ENCODE results near the gene CCDC61.

Gene CCDC61

DNA sequence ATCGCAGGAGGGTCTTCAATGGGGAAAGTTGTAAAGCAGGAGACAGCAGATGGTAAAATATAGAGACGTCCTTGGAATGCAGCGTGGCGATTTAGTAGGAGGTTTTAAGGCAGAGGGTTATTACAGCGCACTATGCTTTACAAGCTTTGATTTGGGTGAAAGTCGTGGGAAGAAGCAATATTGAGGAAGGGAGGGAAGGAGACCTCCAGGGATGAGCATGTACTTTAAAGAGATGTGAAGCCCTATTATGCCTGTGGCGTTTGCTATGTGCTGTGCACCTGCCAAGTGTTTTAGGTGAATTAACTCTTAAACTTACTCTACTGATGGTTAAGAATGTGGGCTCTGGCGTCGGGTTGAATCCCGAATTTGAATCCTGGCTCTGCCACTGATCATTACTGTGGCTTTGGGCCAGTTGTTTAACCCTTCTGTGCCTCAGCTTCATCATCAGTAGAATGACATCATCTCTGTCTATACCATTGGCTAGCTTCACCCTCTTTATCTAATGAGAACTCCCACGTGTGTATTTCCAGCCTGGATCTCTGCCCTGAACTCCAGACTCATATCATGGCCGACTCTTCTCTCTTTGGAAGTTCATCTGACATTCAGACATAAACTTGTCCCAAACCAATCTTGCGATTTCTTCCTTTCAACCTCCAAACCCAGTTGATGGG is 583 bp downstream of the CCDC61 start:
- TF ChIP-seq POU2F2 (IDR thresholded peaks at IDR 0.05; ENCODE audit: low read depth, low read length): no peak
- TF ChIP-seq TAF1 (IDR thresholded peaks at IDR 0.05; ENCODE audit: low read depth, low read length): no peak
- no peak; the same call in 1 of the 2 replicates for TF ChIP-seq POLR2A (IDR thresholded peaks at IDR 0.05; ENCODE audit: low read depth, low read length)
- no peak for TF ChIP-seq SPI1 (IDR thresholded peaks at IDR 0.05; ENCODE audit: low read depth, low read length)
- TF ChIP-seq PAX5 (IDR thresholded peaks at IDR 0.05; ENCODE audit: insufficient read depth, low read length, severe bottlenecking): no peak
- no peak for TF ChIP-seq POLR2AphosphoS5 (IDR thresholded peaks at IDR 0.05; ENCODE audit: low read depth, low read length)
- DNase-seq (ENCODE audit: insufficient read length, low spot score) (no peak), FAIRE-seq (peak; percentile 5)

DNA sequence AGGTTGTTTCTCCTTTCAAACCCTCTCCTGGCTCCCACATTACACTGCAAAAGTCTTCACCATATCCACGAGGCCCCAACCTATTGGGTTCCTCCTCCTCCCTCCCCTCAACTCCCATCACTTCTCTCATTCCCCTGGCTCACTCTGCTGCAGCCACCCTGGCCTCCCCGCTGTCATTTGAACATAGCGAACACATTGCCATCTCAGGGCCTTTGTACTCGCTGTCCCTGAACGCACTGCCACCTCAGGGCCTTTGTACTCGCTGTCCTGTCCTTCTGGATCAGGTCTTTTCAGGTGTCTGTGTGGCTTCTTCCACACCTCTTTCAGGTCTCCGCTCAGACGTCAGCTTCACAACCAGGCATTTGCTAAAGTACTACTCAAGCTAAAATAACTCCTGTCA is 1.7 kb downstream of the CCDC61 start:
- FAIRE-seq (no peak), DNase-seq (ENCODE audit: insufficient read length, low spot score) (no peak)
- TF ChIP-seq POLR2A (IDR thresholded peaks at IDR 0.05; ENCODE audit: low read depth, low read length) (no peak), SPI1 (IDR thresholded peaks at IDR 0.05; ENCODE audit: low read depth, low read length) (no peak), PAX5 (IDR thresholded peaks at IDR 0.05; ENCODE audit: insufficient read depth, low read length, severe bottlenecking) (no peak), POU2F2 (IDR thresholded peaks at IDR 0.05; ENCODE audit: low read depth, low read length) (no peak), POLR2AphosphoS5 (IDR thresholded peaks at IDR 0.05; ENCODE audit: low read depth, low read length) (no peak), TAF1 (IDR thresholded peaks at IDR 0.05; ENCODE audit: low read depth, low read length) (no peak)

GRCh38 chr19:45998834-45999233 is 3.6 kb downstream of the CCDC61 start:
- FAIRE-seq: no peak
- no peak for DNase-seq (ENCODE audit: insufficient read length, low spot score)
- TF ChIP-seq POU2F2 (IDR thresholded peaks at IDR 0.05; ENCODE audit: low read depth, low read length) (no peak), POLR2AphosphoS5 (IDR thresholded peaks at IDR 0.05; ENCODE audit: low read depth, low read length) (no peak), POLR2A (IDR thresholded peaks at IDR 0.05; ENCODE audit: low read depth, low read length) (no peak), PAX5 (IDR thresholded peaks at IDR 0.05; ENCODE audit: insufficient read depth, low read length, severe bottlenecking) (no peak), TAF1 (IDR thresholded peaks at IDR 0.05; ENCODE audit: low read depth, low read length) (no peak), SPI1 (IDR thresholded peaks at IDR 0.05; ENCODE audit: low read depth, low read length) (no peak)

GRCh38 chr19:45999653-46000121 is 4.4 kb downstream of the CCDC61 start:
- FAIRE-seq (no peak), DNase-seq (ENCODE audit: insufficient read length, low spot score) (no peak)
- TF ChIP-seq POU2F2 (IDR thresholded peaks at IDR 0.05; ENCODE audit: low read depth, low read length) (no peak), SPI1 (IDR thresholded peaks at IDR 0.05; ENCODE audit: low read depth, low read length) (peak; percentile 71)

DNA sequence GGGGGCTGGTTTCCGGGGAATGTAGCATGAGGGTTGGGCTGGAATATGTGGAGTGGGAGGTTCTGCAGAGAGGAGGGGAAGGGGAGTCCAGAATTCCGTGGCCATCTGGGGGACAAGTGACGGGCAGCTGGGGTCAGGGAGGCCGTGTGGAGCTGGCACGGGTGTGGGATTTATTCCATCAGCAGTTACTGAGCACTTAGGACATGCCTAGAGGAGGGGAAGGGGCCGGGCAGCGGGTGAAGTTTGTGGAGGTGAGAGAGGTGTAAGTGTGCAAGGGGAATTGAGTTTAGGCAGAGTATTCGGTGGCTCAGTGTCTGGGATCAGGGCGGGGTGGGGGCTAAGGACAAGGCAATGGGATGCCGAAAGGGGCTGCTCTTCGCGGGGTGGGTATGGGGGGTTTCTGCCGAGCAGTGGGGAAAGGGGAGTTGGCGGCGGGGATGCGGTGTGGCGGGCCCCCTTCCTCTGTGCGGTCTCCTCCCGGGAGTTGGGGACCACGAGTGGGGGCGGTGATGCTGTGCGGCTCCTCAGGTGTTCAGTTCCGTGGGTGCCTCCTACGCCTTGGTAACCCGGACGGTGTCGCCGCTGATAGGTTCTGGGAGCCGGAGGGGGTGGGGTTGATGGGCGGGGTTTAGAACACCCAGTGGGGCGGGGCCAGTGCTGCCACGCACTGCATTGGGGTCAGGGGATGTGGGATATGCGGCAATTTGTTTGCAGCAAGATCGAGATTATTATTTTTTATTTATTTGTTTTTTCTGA is 5.4 kb downstream of the CCDC61 start:
- peak; percentile 90 for DNase-seq (ENCODE audit: insufficient read length, low spot score)
- peak; percentile 38 for FAIRE-seq
- no peak for TF ChIP-seq POLR2AphosphoS5 (IDR thresholded peaks at IDR 0.05; ENCODE audit: low read depth, low read length)
- no peak for TF ChIP-seq POLR2A (IDR thresholded peaks at IDR 0.05; ENCODE audit: low read depth, low read length)
- TF ChIP-seq SPI1 (IDR thresholded peaks at IDR 0.05; ENCODE audit: low read depth, low read length): no peak
- no peak for TF ChIP-seq PAX5 (IDR thresholded peaks at IDR 0.05; ENCODE audit: insufficient read depth, low read length, severe bottlenecking)
- no peak for TF ChIP-seq TAF1 (IDR thresholded peaks at IDR 0.05; ENCODE audit: low read depth, low read length)
- no peak for TF ChIP-seq POU2F2 (IDR thresholded peaks at IDR 0.05; ENCODE audit: low read depth, low read length)

- TF ChIP-seq POLR2A (IDR thresholded peaks at IDR 0.05; ENCODE audit: low read depth, low read length) (no peak), SPI1 (IDR thresholded peaks at IDR 0.05; ENCODE audit: low read depth, low read length) (no peak), POLR2AphosphoS5 (IDR thresholded peaks at IDR 0.05; ENCODE audit: low read depth, low read length) (no peak), TAF1 (IDR thresholded peaks at IDR 0.05; ENCODE audit: low read depth, low read length) (no peak)
- FAIRE-seq (no peak), DNase-seq (ENCODE audit: insufficient read length, low spot score) (no peak)
Measured at GRCh38 chr19:46002678-46003275, 7.5 kb downstream of the CCDC61 start.

GRCh38 chr19:46006411-46006810 is 11.1 kb downstream of the CCDC61 start:
- FAIRE-seq (no peak), DNase-seq (ENCODE audit: insufficient read length, low spot score) (no peak)
- TF ChIP-seq SPI1 (IDR thresholded peaks at IDR 0.05; ENCODE audit: low read depth, low read length): no peak
- no peak for TF ChIP-seq TAF1 (IDR thresholded peaks at IDR 0.05; ENCODE audit: low read depth, low read length)
- no peak for TF ChIP-seq POU2F2 (IDR thresholded peaks at IDR 0.05; ENCODE audit: low read depth, low read length)
- no peak for TF ChIP-seq PAX5 (IDR thresholded peaks at IDR 0.05; ENCODE audit: insufficient read depth, low read length, severe bottlenecking)
- no peak for TF ChIP-seq POLR2A (IDR thresholded peaks at IDR 0.05; ENCODE audit: low read depth, low read length)
- no peak for TF ChIP-seq POLR2AphosphoS5 (IDR thresholded peaks at IDR 0.05; ENCODE audit: low read depth, low read length)

GRCh38 chr19:46009530-46010510 is 14.6 kb downstream of the CCDC61 start:
- DNase-seq (ENCODE audit: insufficient read length, low spot score): peak; percentile 60
- TF ChIP-seq POLR2AphosphoS5 (IDR thresholded peaks at IDR 0.05; ENCODE audit: low read depth, low read length): no peak
- TF ChIP-seq SPI1 (IDR thresholded peaks at IDR 0.05; ENCODE audit: low read depth, low read length): no peak
- no peak for TF ChIP-seq TAF1 (IDR thresholded peaks at IDR 0.05; ENCODE audit: low read depth, low read length)
- no peak for TF ChIP-seq POU2F2 (IDR thresholded peaks at IDR 0.05; ENCODE audit: low read depth, low read length)
- TF ChIP-seq PAX5 (IDR thresholded peaks at IDR 0.05; ENCODE audit: insufficient read depth, low read length, severe bottlenecking): no peak
- TF ChIP-seq POLR2A (IDR thresholded peaks at IDR 0.05; ENCODE audit: low read depth, low read length): no peak
- FAIRE-seq: peak; percentile 87

Data from GM12891 (cell line).